A549 (cell line): ENCODE data around the gene ADH5. TPM values are rescaled to one million over a fixed set of nuclear protein-coding genes. Genes with fewer than 3 reads are reported as not detected.

Experiments used
- ATAC-seq, 2 experiments: fragments of 200-7000 bp in 1 of 2; fragments of >200 bp in 1 of 2; cut with Nextera tagmentation in 1 of 2; cut with Tn5 transposase in 1 of 2; 3 replicates each; pipeline versions ENCODE4 v1.8.0 to v1.9.1; 2018 to 2020; ENCODE audit warnings: mild to moderate bottlenecking in 1 of 2, moderate library complexity in 1 of 2
- CTCF ChIA-PET: fragments of 300-600 bp; sonication (Branson Sonifier 250); formaldehyde crosslinking; extraction: SDS; loops from one replicate; lab custom pipeline; 2021; ENCODE audit warnings: antibody characterized with exemption, inconsistent platforms; lab: Yijun Ruan, JAX
- POLR2A ChIA-PET: fragments of 350-600 bp; formaldehyde crosslinking; extraction: SDS; loops from one replicate; lab custom pipeline; 2021; ENCODE audit warnings: antibody characterized with exemption, inconsistent platforms; lab: Yijun Ruan, JAX
- DNase-seq, 2 experiments: peaks; one replicate each; pipeline versions ENCODE4 v3.0.0 to v3.0.0-alpha.2; 2011 to 2016; ENCODE audit warnings: low read depth in 1 of 2, low spot score in 1 of 2
- FAIRE-seq: peaks from 2 replicates; lab custom pipeline; 2011; peaks lifted over from hg19 to GRCh38; lab: Jason Lieb, UNC
- H3K27ac ChIP-seq, 2 experiments: fragments of >200 bp; sonication (Bioruptor Twin); formaldehyde crosslinking; 3 replicates each; pipeline ENCODE4 v1.5.1; 2016 to 2017
- H3K4me1 ChIP-seq: fragments of >200 bp; sonication (Bioruptor Twin); formaldehyde crosslinking; 3 replicates; pipeline ENCODE4 v1.6.1; 2016
- H3K4me2 ChIP-seq: fragments of >200 bp; sonication (Bioruptor Twin); formaldehyde crosslinking; 3 replicates; pipeline ENCODE4 v1.6.1; 2016
- H3K4me3 ChIP-seq: fragments of >200 bp; sonication (Bioruptor Twin); formaldehyde crosslinking; 3 replicates; pipeline ENCODE4 v1.5.1; 2016
- H3K9me3 ChIP-seq: fragments of >200 bp; sonication (Bioruptor Twin); formaldehyde crosslinking; 3 replicates; pipeline ENCODE4 v1.6.1; 2016
- BHLHE40 ChIP-seq: IDR thresholded peaks from 2 replicates; pipeline ENCODE4 v1.6.1; 2012; ENCODE audit warnings: low read depth, low read length, inconsistent platforms
- CEBPB ChIP-seq, 2 experiments: fragments of >200 bp in 1 of 2; sonication (Bioruptor Twin) in 1 of 2; formaldehyde crosslinking in 1 of 2; IDR thresholded peaks; 2 replicates each; pipeline ENCODE4 v1.6.1; 2012 to 2016
- EHMT2 ChIP-seq: fragments of 200-600 bp; sonication (generic); IDR thresholded peaks from 2 replicates; pipeline ENCODE4 v1.6.1; 2016; ENCODE audit warnings: antibody characterized with exemption, low read depth, mild to moderate bottlenecking, moderate library complexity
- FOSL2 ChIP-seq, 2 experiments: fragments of 450-650 bp in 1 of 2; fragments of >200 bp in 1 of 2; sonication (Bioruptor Twin) in 1 of 2; formaldehyde crosslinking; IDR thresholded peaks; 2 replicates each; pipeline versions ENCODE4 v1.5.0 to v1.6.1; 2016 to 2020; ENCODE audit warnings: mild to moderate bottlenecking in 1 of 2, moderate library complexity in 1 of 2
- GATA3 ChIP-seq: IDR thresholded peaks from 2 replicates; pipeline ENCODE4 v1.6.1; 2012; ENCODE audit warnings: borderline replicate concordance
- KDM5A ChIP-seq: fragments of 200-600 bp; sonication (generic); IDR thresholded peaks from 2 replicates; pipeline ENCODE4 v1.6.1; 2016; ENCODE audit warnings: antibody characterized with exemption, mild to moderate bottlenecking
- PHF8 ChIP-seq: fragments of 200-600 bp; sonication (generic); IDR thresholded peaks from 2 replicates; pipeline ENCODE4 v1.6.1; 2016; ENCODE audit warnings: low read depth, mild to moderate bottlenecking, antibody characterized with exemption, moderate library complexity, borderline replicate concordance
- POLR2AphosphoS2 ChIP-seq: conservative IDR thresholded peaks from 2 replicates; pipeline ENCODE4 v1.6.1; 2012; ENCODE audit warnings: low read length, improper control_type of control experiment, inconsistent platforms
- RCOR1 ChIP-seq: fragments of 150-350 bp; IDR thresholded peaks from 2 replicates; pipeline ENCODE4 v1.6.1; 2014; ENCODE audit warnings: antibody characterized with exemption, low read length, low read depth
- RNF2 ChIP-seq: fragments of 200-600 bp; sonication (generic); IDR thresholded peaks from 2 replicates; pipeline ENCODE4 v1.6.1; 2016; ENCODE audit warnings: low read depth, mild to moderate bottlenecking, antibody characterized with exemption, moderate library complexity, borderline replicate concordance
- TFCP2L1 ChIP-seq: fragments of 250-450 bp; sonication (Bioruptor Pico); IDR thresholded peaks from 2 replicates; pipeline ENCODE4 v1.5.0; 2021; ENCODE audit warnings: mild to moderate bottlenecking
- TP53 ChIP-seq: fragments of 250-450 bp; sonication (Bioruptor Pico); IDR thresholded peaks from 2 replicates; pipeline ENCODE4 v1.5.0; 2021; ENCODE audit warnings: mild to moderate bottlenecking, moderate library complexity
- ZC3H11A ChIP-seq: fragments of 450-650 bp; IDR thresholded peaks from 2 replicates; pipeline ENCODE4 v1.6.1; 2014; ENCODE audit warnings: antibody characterized with exemption, mild to moderate bottlenecking
- ZNF302 ChIP-seq: fragments of 250-450 bp; sonication (Bioruptor Pico); IDR thresholded peaks from 2 replicates; pipeline ENCODE4 v1.9.0; 2021; ENCODE audit warnings: inconsistent platforms, mild to moderate bottlenecking, moderate library complexity
- WGBS: methylation state at CpG from one replicate; pipeline ENCODE4 v1.1.6; 2017; ENCODE audit errors: missing lambda C conversion rate; 5-methylcytosine and 5-hydroxymethylcytosine counted together
- polyA plus RNA-seq, 4 experiments: library from polyadenylated mRNA; depleted of rRNA in 3 of 4; stranded (reverse); fragments of >200 nt; fragmentation: RNase III in 1 of 4; extraction: RNeasy Plus Mini Kit Qiagen cat#74134 plus additional on column Dnase treatment in 1 of 4; gene quantifications; 2 replicates in 3 of 4; 3 replicates in 1 of 4; pipeline ENCODE4 v1.2.3, GENCODE V29; 2011 to 2017
- TF ChIP-seq, protein P1 (sequence below): fragments of 200-600 bp; sonication (generic); IDR thresholded peaks from 2 replicates; pipeline ENCODE4 v1.6.1; 2016; ENCODE audit warnings: antibody characterized with exemption, mild to moderate bottlenecking, moderate library complexity
- TF ChIP-seq, protein P2 (sequence below): fragments of 150-350 bp; IDR thresholded peaks from 2 replicates; pipeline ENCODE4 v1.6.1; 2014; ENCODE audit warnings: low read depth, mild to moderate bottlenecking, low read length
- TF ChIP-seq, protein P3 (sequence below): fragments of >200 bp; sonication (Bioruptor Twin); formaldehyde crosslinking; IDR thresholded peaks from 3 replicates; pipeline ENCODE4 v1.6.1; 2016
- TF ChIP-seq, protein P4 (sequence below): fragments of 450-650 bp; IDR thresholded peaks from 2 replicates; pipeline ENCODE4 v1.6.1; 2014; ENCODE audit warnings: antibody characterized with exemption
- TF ChIP-seq, protein P5 (sequence below): fragments of 250-450 bp; sonication (Bioruptor Pico); IDR thresholded peaks from 2 replicates; pipeline ENCODE4 v1.5.0; 2021; ENCODE audit warnings: mild to moderate bottlenecking, moderate library complexity, borderline replicate concordance

The ADH5 gene
- polyA plus RNA-seq, 2 of the 4 experiments (the other 2 are of a cell fraction): 124 to 152 TPM

DNA sequence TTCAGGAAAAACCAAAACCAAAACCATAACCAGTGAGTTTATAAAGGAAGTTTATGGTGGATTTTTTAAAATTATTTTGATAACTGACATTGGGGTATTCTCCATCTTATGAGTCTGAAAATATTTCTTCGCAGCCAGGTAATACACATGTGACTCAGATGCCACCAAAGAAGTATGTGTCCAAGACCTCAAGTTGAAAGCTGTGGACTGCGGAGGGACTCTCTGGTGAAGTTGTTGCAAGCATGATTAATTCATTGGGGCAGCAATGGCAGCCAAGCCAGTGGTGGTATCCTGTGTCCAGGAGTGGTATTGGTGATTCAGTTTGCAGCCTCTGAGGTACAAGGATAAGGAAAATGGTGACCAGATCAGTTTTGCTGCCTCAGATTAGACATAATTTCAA, 14.0 kb upstream of the ADH5 start:
- 76% methylated on average over 2 of the region's 2 CpGs for WGBS
- no peak for DNase-seq
- no peak for FAIRE-seq
- Histone ChIP-seq H3K27ac (no peak overlapping the region), H3K4me2 (no peak overlapping the region), H3K4me1 (no peaks in the 10 kb centered on the region), H3K9me3 (no peaks in the 10 kb centered on the region), H3K4me3 (no peak overlapping the region)
- no peak for ATAC-seq
- TF ChIP-seq KDM5A (no peak), TP53 (CRISPR knock-in tag) (no peak), RNF2 (no peak), RCOR1 (no peak), EHMT2 (no peak), POLR2AphosphoS2 (no peak), TFCP2L1 (CRISPR knock-in tag) (no peak), ZC3H11A (no peak), FOSL2 (IDR thresholded peaks at IDR 0.05) (no peak), FOSL2 (CRISPR knock-in tag; IDR thresholded peaks at IDR 0.05) (no peak), ZNF302 (CRISPR knock-in tag) (no peak), CEBPB (IDR thresholded peaks at IDR 0.05) (no peak), BHLHE40 (no peak), GATA3 (no peak), PHF8 (no peak)
- TF ChIP-seq, protein P1, sequence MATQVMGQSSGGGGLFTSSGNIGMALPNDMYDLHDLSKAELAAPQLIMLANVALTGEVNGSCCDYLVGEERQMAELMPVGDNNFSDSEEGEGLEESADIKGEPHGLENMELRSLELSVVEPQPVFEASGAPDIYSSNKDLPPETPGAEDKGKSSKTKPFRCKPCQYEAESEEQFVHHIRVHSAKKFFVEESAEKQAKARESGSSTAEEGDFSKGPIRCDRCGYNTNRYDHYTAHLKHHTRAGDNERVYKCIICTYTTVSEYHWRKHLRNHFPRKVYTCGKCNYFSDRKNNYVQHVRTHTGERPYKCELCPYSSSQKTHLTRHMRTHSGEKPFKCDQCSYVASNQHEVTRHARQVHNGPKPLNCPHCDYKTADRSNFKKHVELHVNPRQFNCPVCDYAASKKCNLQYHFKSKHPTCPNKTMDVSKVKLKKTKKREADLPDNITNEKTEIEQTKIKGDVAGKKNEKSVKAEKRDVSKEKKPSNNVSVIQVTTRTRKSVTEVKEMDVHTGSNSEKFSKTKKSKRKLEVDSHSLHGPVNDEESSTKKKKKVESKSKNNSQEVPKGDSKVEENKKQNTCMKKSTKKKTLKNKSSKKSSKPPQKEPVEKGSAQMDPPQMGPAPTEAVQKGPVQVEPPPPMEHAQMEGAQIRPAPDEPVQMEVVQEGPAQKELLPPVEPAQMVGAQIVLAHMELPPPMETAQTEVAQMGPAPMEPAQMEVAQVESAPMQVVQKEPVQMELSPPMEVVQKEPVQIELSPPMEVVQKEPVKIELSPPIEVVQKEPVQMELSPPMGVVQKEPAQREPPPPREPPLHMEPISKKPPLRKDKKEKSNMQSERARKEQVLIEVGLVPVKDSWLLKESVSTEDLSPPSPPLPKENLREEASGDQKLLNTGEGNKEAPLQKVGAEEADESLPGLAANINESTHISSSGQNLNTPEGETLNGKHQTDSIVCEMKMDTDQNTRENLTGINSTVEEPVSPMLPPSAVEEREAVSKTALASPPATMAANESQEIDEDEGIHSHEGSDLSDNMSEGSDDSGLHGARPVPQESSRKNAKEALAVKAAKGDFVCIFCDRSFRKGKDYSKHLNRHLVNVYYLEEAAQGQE: no peak
- TF ChIP-seq, protein P2, sequence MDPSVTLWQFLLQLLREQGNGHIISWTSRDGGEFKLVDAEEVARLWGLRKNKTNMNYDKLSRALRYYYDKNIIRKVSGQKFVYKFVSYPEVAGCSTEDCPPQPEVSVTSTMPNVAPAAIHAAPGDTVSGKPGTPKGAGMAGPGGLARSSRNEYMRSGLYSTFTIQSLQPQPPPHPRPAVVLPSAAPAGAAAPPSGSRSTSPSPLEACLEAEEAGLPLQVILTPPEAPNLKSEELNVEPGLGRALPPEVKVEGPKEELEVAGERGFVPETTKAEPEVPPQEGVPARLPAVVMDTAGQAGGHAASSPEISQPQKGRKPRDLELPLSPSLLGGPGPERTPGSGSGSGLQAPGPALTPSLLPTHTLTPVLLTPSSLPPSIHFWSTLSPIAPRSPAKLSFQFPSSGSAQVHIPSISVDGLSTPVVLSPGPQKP: no peak
- TF ChIP-seq, protein P3, sequence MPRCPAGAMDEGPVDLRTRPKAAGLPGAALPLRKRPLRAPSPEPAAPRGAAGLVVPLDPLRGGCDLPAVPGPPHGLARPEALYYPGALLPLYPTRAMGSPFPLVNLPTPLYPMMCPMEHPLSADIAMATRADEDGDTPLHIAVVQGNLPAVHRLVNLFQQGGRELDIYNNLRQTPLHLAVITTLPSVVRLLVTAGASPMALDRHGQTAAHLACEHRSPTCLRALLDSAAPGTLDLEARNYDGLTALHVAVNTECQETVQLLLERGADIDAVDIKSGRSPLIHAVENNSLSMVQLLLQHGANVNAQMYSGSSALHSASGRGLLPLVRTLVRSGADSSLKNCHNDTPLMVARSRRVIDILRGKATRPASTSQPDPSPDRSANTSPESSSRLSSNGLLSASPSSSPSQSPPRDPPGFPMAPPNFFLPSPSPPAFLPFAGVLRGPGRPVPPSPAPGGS: no peak
- TF ChIP-seq, protein P4, sequence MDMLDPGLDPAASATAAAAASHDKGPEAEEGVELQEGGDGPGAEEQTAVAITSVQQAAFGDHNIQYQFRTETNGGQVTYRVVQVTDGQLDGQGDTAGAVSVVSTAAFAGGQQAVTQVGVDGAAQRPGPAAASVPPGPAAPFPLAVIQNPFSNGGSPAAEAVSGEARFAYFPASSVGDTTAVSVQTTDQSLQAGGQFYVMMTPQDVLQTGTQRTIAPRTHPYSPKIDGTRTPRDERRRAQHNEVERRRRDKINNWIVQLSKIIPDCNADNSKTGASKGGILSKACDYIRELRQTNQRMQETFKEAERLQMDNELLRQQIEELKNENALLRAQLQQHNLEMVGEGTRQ: no peak
- TF ChIP-seq, protein P5, sequence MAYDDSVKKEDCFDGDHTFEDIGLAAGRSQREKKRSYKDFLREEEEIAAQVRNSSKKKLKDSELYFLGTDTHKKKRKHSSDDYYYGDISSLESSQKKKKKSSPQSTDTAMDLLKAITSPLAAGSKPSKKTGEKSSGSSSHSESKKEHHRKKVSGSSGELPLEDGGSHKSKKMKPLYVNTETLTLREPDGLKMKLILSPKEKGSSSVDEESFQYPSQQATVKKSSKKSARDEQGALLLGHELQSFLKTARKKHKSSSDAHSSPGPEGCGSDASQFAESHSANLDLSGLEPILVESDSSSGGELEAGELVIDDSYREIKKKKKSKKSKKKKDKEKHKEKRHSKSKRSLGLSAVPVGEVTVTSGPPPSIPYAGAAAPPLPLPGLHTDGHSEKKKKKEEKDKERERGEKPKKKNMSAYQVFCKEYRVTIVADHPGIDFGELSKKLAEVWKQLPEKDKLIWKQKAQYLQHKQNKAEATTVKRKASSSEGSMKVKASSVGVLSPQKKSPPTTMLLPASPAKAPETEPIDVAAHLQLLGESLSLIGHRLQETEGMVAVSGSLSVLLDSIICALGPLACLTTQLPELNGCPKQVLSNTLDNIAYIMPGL: no peak
- ChIA-PET CTCF (interaction anchor here (0.7 to 1.1 kb wide), 2 partner anchors 15 to 18 kb away, joined by 3 read pairs; no protein-coding TSS in a partner anchor), POLR2A (interaction anchor here (1.6 kb wide), 1 partner anchor 13 kb away, joined by 4 read pairs; no protein-coding TSS in a partner anchor)
